ENCODE results near the gene ESR1.

GRCh38 chr6:151760486-151760885 is 47.0 kb upstream of the ESR1 start:
- TF ChIP-seq CTCF (IDR thresholded peaks at IDR 0.05; ENCODE audit: low read depth, low read length, poor library complexity, severe bottlenecking) (no peak), EZH2phosphoT487 (IDR thresholded peaks at IDR 0.05; ENCODE audit: borderline replicate concordance, low read length) (no peak)

Data from DOHH2 (cell line).